Measurements from ENCODE around the gene GDF7.

DNA sequence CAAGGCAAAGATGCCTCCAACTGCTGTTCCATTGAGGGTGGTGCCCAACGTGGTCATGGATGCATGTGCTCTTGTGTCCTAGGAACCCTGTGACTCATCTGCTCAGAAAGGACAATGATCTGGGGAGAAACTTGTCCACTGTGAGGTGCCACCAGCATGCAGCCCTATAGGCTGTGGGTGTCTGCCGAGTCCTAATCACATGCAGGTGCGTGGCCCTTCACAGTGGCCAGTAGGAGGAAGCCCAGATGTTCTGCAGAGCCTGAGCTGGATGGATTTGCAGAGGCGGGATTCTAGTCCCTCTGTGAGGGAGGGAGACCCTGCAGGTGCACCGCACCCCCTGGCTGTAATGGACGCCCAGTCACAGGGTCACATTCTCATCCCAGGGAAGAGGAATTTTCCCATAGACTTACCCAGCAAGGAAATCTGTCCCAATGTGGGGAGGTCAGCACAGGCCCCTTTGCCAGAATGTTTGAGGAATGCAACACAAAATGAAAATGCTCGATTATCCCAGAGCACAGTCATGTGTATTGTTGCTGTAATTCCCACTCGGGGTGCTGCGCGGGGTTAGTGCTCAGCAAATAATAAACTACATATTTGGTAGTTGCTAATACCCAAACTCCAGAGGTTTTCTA lies 13.9 kb downstream of the GDF7 start:
- TF ChIP-seq, protein P1, sequence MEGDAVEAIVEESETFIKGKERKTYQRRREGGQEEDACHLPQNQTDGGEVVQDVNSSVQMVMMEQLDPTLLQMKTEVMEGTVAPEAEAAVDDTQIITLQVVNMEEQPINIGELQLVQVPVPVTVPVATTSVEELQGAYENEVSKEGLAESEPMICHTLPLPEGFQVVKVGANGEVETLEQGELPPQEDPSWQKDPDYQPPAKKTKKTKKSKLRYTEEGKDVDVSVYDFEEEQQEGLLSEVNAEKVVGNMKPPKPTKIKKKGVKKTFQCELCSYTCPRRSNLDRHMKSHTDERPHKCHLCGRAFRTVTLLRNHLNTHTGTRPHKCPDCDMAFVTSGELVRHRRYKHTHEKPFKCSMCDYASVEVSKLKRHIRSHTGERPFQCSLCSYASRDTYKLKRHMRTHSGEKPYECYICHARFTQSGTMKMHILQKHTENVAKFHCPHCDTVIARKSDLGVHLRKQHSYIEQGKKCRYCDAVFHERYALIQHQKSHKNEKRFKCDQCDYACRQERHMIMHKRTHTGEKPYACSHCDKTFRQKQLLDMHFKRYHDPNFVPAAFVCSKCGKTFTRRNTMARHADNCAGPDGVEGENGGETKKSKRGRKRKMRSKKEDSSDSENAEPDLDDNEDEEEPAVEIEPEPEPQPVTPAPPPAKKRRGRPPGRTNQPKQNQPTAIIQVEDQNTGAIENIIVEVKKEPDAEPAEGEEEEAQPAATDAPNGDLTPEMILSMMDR (IDR thresholded peaks at IDR 0.05), result no peak
- no peak for TF ChIP-seq POLR2A (IDR thresholded peaks at IDR 0.05)

Measured in thyroid gland (tissue), 4 donors.